ENCODE results near the gene DVL3.

- TF ChIP-seq CTCF (IDR thresholded peaks at IDR 0.05) (no peak), POLR2A (IDR thresholded peaks at IDR 0.05) (no peak)
These were observed 16.4 kb downstream of the DVL3 start for GRCh38 chr3:184171562-184171961.

Measured in testis (tissue), 2 donors.